Subcutaneous adipose tissue (tissue), 4 donors: ENCODE results near the gene GRK7. TPM values are rescaled to one million over a fixed set of nuclear protein-coding genes. Genes with fewer than 3 reads are reported as not detected.

Experiments used
- CTCF ChIP-seq: fragments of 450-650 bp; IDR thresholded peaks from one replicate; pipeline ENCODE4 v1.5.1; 2016; ENCODE audit warnings: low read depth, mild to moderate bottlenecking, control low read depth, antibody characterized with exemption, moderate library complexity
- total RNA-seq, 4 donors: library from RNA; depleted of rRNA; stranded (reverse); fragments of >200 nt; gene quantifications; one replicate each; pipeline ENCODE4 v1.1.0, GENCODE V29; 2016

GRK7 gene
- total RNA-seq, 4 donors from 2014 or later = 0.16 TPM; not detected in 3

- no peak for TF ChIP-seq CTCF
Measured at GRCh38 chr3:141754032-141754431, 9.2 kb upstream of the GRK7 start.

GRCh38 chr3:141764045-141764444 is 837 bp downstream of the GRK7 start:
- TF ChIP-seq CTCF = no peak

DNA sequence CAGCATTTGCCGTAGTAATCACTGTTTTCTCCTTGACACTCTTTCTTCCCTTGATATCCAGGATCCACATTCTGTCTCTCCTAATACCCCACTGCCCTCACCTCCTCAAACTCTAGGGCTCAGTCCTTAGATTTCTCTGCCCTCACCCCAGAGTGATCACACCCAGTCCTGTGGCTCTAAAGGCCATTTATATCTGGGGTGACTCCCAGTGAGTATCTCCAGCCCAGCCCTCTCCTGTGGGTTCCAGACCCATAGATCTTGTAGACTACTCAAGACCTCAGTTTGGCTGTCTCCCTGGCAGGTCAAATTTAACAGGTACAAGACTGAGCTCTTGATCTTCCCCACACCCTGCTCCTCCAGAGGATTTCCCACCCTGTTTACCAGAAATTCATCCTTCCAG is 1.3 kb downstream of the GRK7 start:
- TF ChIP-seq CTCF = no peak

- TF ChIP-seq CTCF = no peak
Measured at GRCh38 chr3:141764986-141765385, 1.8 kb downstream of the GRK7 start.

- no peak for TF ChIP-seq CTCF
Measured at GRCh38 chr3:141767066-141767465, 3.9 kb downstream of the GRK7 start.

DNA sequence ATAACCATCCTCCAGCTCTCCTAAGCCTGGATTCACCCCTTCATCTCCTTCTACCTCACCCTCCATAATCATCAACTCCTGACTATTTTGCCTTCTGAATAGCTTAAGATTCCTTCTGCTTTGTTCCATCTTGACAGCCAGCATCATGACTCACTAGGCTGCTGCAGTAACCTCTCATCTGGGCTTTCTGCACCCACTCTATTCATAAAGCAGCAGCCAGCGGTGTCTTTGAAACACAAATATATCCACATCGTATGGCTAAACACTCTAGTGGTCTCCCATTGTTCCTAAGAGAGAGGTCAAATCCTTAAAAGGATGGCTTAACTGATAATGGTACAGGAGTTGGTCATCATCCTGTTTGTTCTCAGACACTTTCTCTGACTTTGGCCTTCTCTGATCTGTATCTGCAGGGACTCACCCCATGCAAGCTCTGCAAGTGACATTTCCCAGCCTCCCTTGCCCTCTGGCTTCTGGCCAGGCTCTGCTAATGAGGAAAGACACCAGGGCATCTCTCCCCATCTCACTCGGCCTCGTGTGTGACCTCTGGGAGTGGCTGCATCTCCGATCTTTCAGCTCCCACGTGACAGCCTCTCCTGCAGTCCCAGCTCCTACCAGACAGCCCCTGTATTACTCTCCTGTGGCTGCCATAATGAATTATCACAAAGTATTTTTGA is 6.2 kb downstream of the GRK7 start:
- no peak for TF ChIP-seq CTCF

DNA sequence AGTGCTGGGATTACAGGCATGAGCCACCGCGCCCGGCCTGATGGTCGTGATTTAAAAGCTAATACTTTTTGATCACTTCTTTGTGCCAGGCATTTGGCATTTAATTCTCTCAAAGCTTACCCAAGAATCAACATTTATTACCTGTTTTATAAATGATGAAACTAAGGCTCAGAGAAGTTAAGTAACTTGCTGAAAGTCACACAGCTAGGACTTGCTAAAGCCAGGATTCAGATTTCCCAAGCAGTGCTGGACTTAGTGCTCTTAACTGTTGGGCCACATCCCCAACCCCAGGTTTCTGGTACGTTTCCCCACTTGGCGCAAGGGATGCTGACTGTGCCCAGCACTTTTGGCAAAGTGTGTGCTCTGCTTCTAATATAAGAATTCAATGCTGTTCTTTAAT is 10.5 kb downstream of the GRK7 start:
- no peak for TF ChIP-seq CTCF
